HUES6 (cell line): ENCODE measurements around the gene SORBS1.

Experiments
- H3K27ac ChIP-seq: 2 replicates; pipeline ENCODE4 v1.7.0; 2013; ENCODE audit warnings: low read depth, mild to moderate bottlenecking, low read length, inconsistent platforms
- H3K27me3 ChIP-seq: 2 replicates; pipeline ENCODE4 v1.6.1; 2013; ENCODE audit warnings: low read length; ENCODE audit not compliant: control insufficient read depth, insufficient read depth
- H3K36me3 ChIP-seq: 2 replicates; pipeline ENCODE4 v1.6.1; 2013; ENCODE audit warnings: low read length; ENCODE audit not compliant: control insufficient read depth, insufficient read depth
- H3K4me1 ChIP-seq: 2 replicates; pipeline ENCODE4 v1.6.1; 2013; ENCODE audit warnings: low read length; ENCODE audit not compliant: control insufficient read depth, insufficient read depth
- H3K4me3 ChIP-seq: 2 replicates; pipeline ENCODE4 v1.5.1; 2013; ENCODE audit warnings: low read depth, low read length
- H3K9ac ChIP-seq: one replicate; pipeline ENCODE4 v1.6.1; 2013; ENCODE audit warnings: mild to moderate bottlenecking, low read length
- H3K9me3 ChIP-seq: 2 replicates; pipeline ENCODE4 v1.6.1; 2013; ENCODE audit warnings: low read depth, low read length; ENCODE audit not compliant: control insufficient read depth, insufficient read depth

The SORBS1 gene

GRCh38 chr10:95500097-95500496 lies 61.1 kb downstream of the SORBS1 start:
- Histone ChIP-seq H3K9me3 (no peaks in the 10 kb centered on the region), H3K9ac (no peak overlapping the region), H3K36me3 (no peaks in the 10 kb centered on the region), H3K4me1 (peaks cover 49% of the 10 kb centered on the region), H3K27ac (no peak overlapping the region; the same call in 1 of the 2 replicates), H3K27me3 (no peaks in the 10 kb centered on the region), H3K4me3 (no peak overlapping the region)

GRCh38 chr10:95499482-95499989 lies 61.6 kb downstream of the SORBS1 start:
- peaks cover 44% of the 10 kb centered on the region for H3K4me1 ChIP-seq
- no peak overlapping the region for H3K9ac ChIP-seq
- H3K27me3 ChIP-seq: no peaks in the 10 kb centered on the region
- H3K9me3 ChIP-seq: no peaks in the 10 kb centered on the region
- no peak overlapping the region; the same call in 1 of the 2 replicates for H3K27ac ChIP-seq
- no peak overlapping the region for H3K4me3 ChIP-seq
- H3K36me3 ChIP-seq: no peaks in the 10 kb centered on the region

- H3K27me3 ChIP-seq: no peaks in the 10 kb centered on the region
- no peak overlapping the region for H3K4me3 ChIP-seq
- peaks cover 36% of the 10 kb centered on the region for H3K4me1 ChIP-seq
- H3K36me3 ChIP-seq: no peaks in the 10 kb centered on the region
- H3K9me3 ChIP-seq: no peaks in the 10 kb centered on the region
- no peak overlapping the region for H3K9ac ChIP-seq
- no peak overlapping the region for H3K27ac ChIP-seq
These were observed 64.2 kb downstream of the SORBS1 start for GRCh38 chr10:95496951-95497350.

DNA sequence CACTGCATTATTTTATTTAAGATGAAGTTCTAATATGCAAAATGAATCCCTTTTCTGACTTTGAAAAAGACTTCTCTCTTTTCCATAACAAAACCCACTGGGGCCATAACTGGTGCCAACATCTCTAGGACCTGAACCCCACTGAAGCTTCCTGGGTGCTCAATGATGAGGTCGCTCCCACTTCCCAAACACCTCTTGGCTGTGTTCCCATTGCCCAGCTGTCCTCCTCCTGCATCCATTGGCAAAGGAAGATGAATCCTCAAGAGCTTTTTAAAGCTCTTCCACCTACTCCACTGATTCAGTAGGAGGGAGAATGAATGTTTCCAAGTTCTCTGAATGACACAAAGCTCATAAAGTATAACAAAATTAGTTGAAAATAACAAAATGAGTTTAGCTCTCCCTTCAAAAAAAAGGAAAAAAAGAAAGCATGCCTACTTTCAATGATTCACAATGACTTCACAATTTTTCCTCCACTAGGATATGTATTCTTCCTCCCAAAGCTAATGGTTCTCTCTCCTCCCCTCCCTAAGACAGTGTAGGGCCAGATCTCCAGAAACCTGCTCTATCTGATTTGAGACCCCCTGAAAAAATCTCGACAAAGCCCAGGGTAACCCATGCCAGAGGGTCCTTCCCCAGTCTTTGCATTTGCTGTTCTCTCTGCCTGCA lies 64.8 kb downstream of the SORBS1 start:
- no peak overlapping the region for H3K27ac ChIP-seq
- H3K9ac ChIP-seq: no peak overlapping the region
- no peaks in the 10 kb centered on the region for H3K27me3 ChIP-seq
- no peaks in the 10 kb centered on the region for H3K9me3 ChIP-seq
- H3K4me3 ChIP-seq: no peak overlapping the region
- H3K36me3 ChIP-seq: no peaks in the 10 kb centered on the region
- H3K4me1 ChIP-seq: peaks cover 34% of the 10 kb centered on the region

DNA sequence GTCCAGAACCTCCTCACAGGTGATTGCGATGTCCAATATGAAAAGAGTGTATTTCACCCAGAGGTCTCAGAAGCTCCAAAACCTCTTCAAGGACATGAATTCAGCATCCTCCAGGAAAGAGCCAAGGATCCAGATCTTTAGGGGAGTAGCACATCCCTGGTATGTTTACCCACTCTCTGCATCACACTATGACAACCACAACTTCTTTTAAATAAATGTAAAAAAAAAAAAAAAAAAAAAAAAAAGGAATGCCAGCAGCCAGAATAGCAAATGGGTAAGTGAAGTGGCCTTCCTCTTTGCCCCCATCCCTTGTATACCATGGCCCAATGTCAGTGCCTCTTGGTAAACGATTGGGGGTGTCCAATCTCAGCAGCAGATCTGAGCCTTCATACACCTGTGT lies 67.3 kb downstream of the SORBS1 start:
- H3K4me1 ChIP-seq: peaks cover 20% of the 10 kb centered on the region; the same call in 1 of the 2 replicates
- no peak overlapping the region for H3K27ac ChIP-seq
- H3K36me3 ChIP-seq: no peaks in the 10 kb centered on the region
- H3K27me3 ChIP-seq: no peaks in the 10 kb centered on the region
- no peak overlapping the region for H3K4me3 ChIP-seq
- H3K9ac ChIP-seq: no peak overlapping the region
- H3K9me3 ChIP-seq: no peaks in the 10 kb centered on the region

- peaks cover under 1% of the 10 kb centered on the region; the same call in 1 of the 2 replicates for H3K9me3 ChIP-seq
- 0 out of 2 replicates have a peak, but pooled peaks cover 2% of the 10 kb centered on the region for H3K36me3 ChIP-seq
- no peak overlapping the region for H3K27ac ChIP-seq
- peaks cover 6% of the 10 kb centered on the region; the same call in 1 of the 2 replicates for H3K4me1 ChIP-seq
- H3K27me3 ChIP-seq: no peaks in the 10 kb centered on the region
- no peak overlapping the region for H3K9ac ChIP-seq
- no peak overlapping the region for H3K4me3 ChIP-seq
These were observed 73.2 kb downstream of the SORBS1 start for GRCh38 chr10:95487994-95488393.

DNA sequence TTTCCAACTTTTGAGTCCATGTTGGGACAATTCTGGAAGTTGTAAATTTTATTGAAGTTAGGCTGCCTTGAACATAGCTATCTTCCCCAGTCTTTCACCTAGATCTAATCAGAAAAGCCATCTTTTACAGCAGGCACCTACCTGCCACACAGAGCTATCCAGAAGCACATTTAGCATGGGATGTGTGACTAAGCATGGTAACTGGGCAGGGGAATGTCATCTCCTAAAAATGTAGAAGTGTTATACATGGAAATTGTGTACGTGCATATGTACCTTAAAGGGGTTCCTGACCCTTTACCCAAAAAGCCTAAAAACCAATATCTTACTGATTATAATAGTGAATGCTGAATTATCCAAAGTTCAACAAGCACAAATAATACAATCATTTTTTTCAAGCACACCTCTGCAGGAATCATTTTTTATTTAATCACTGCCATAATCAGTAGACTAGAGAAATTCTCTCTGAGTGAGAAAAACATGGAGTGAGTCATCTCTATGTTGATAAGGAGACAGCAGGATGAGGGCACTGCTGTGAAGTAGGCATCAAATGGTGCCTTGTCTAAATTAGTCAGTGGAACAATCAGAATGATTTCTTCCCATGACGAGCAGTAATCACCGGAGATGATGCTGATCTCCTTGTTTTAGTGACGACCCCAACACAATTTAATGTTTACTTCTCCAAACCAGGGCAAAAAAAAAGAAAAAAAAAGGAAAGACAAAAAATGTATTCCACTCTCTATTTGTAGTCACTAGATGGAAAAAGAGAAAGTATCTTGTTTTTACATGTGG lies 75.9 kb downstream of the SORBS1 start:
- Histone ChIP-seq H3K4me3 (no peak overlapping the region), H3K36me3 (0 out of 2 replicates have a peak, but pooled peaks cover 2% of the 10 kb centered on the region), H3K4me1 (peaks cover 17% of the 10 kb centered on the region), H3K27ac (no peak overlapping the region), H3K9me3 (peaks cover 5% of the 10 kb centered on the region; the same call in 1 of the 2 replicates), H3K27me3 (no peaks in the 10 kb centered on the region), H3K9ac (no peak overlapping the region)

- no peak overlapping the region for H3K27ac ChIP-seq
- H3K4me1 ChIP-seq: peaks cover 39% of the 10 kb centered on the region
- H3K9me3 ChIP-seq: peaks cover 5% of the 10 kb centered on the region; the same call in 1 of the 2 replicates
- 0 out of 2 replicates have a peak, but pooled peaks cover 2% of the 10 kb centered on the region for H3K36me3 ChIP-seq
- no peak overlapping the region for H3K4me3 ChIP-seq
- no peak overlapping the region for H3K9ac ChIP-seq
- no peaks in the 10 kb centered on the region for H3K27me3 ChIP-seq
These were observed 78.5 kb downstream of the SORBS1 start for GRCh38 chr10:95482501-95483233.

- Histone ChIP-seq H3K4me1 (peaks cover 56% of the 10 kb centered on the region), H3K27me3 (no peaks in the 10 kb centered on the region), H3K36me3 (0 out of 2 replicates have a peak, but pooled peaks cover under 1% of the 10 kb centered on the region), H3K9me3 (peaks cover 5% of the 10 kb centered on the region; the same call in 1 of the 2 replicates), H3K4me3 (no peak overlapping the region), H3K9ac (peak overlapping the region; percentile 70), H3K27ac (peak overlapping the region; percentile 64; the same call in 1 of the 2 replicates)
These were observed 80.2 kb downstream of the SORBS1 start for GRCh38 chr10:95480901-95481491.

- H3K4me3 ChIP-seq: no peak overlapping the region
- peaks cover 63% of the 10 kb centered on the region for H3K4me1 ChIP-seq
- H3K9me3 ChIP-seq: peaks cover 5% of the 10 kb centered on the region; the same call in 1 of the 2 replicates
- H3K27me3 ChIP-seq: no peaks in the 10 kb centered on the region
- H3K36me3 ChIP-seq: no peaks in the 10 kb centered on the region
- peak overlapping the region; percentile 70 for H3K9ac ChIP-seq
- H3K27ac ChIP-seq: peak overlapping the region; percentile 64; the same call in 1 of the 2 replicates
These were observed 80.9 kb downstream of the SORBS1 start for GRCh38 chr10:95480102-95480900.
